ES-I3 (cell line): ENCODE measurements around the gene BRK1.
"Not testable (repeated sequence)": the region's sequence is repeated elsewhere in the genome, so short reads cannot be mapped to it uniquely, and the experiment has no call there.

Source experiments
- H3K36me3 ChIP-seq: 2 replicates; pipeline ENCODE4 v1.6.1; 2013; ENCODE audit warnings: mild to moderate bottlenecking, low read length, control low read depth, moderate library complexity; ENCODE audit not compliant: insufficient read depth
- H3K4me1 ChIP-seq: 2 replicates; pipeline ENCODE4 v1.6.1; 2013; ENCODE audit warnings: mild to moderate bottlenecking, control low read depth, low read length; ENCODE audit not compliant: insufficient read depth
- H3K9ac ChIP-seq: 2 replicates; pipeline ENCODE4 v1.6.1; 2013; ENCODE audit warnings: low read depth, mild to moderate bottlenecking, low read length, moderate library complexity
- H3K9me3 ChIP-seq: 2 replicates; pipeline ENCODE4 v1.6.1; 2013; ENCODE audit warnings: mild to moderate bottlenecking, low read length, moderate library complexity; ENCODE audit not compliant: control insufficient read depth, insufficient read depth

BRK1 gene

DNA sequence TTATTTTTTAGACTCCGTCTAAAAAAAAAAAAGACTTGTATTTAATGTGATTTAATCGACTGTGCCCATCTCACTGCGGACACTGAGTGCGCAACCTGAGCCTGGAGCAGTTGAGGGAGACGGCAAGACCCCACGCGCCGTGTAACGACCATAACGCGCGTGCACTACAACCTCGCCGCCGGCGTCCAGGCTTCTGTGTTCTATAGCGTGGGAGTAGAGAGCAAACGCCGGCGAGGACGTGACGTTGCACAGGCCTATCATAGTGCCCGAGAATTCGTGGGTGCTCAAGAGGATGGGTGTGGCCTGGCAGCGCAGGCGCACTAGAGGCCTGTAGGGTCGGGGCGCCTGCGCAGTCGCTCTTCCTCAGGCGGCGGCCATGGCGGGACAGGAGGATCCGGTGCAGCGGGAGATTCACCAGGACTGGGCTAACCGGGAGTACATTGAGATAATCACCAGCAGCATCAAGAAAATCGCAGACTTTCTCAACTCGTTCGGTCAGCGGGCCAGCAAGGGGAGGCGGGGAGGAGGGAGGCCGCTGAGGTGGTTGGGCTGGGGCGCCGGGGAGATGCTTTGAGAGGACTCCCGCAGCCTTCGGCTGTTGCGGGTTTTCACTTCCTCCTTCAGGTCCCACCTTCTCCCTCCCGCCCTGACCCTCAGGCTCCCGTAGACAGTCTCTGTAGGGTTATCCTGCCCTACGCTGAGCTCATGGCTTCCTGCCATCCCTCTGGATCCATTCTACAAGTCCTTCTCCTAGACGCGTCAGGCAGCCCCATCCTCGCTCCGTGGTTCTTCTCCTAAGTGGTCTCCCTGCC is at the start of gene BRK1:
Gene BRK1, plus strand, starts transcription at position 350 of the 812 bp plus-strand sequence. Its CDS starts 27 bp downstream, at position 377.
- Histone ChIP-seq H3K9ac (peak within 1 kb of the TSS; percentile 88), H3K36me3 (no peaks in the 10 kb centered on the region), H3K4me1 (peaks cover 5% of the 10 kb centered on the region; the same call in 1 of the 2 replicates), H3K9me3 (no peaks in the 10 kb centered on the region)

DNA sequence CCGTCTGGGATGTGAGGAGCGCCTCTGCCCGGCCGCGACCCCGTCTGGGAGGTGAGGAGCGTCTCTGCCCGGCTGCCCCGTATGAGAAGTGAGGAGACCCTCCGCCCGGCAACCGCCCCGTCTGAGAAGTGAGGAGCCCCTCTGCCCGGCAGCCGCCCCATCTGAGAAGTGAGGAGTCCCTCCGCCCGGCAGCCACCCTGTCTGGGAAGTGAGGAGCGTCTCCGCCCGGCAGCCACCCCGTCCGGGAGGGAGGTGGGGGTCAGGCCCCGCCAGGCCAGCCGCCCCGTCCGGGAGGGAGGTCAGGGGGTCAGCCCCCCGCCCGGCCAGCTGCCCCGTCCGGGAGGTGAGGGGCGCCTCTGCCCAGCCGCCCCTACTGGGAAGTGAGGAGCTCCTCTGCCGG is 45.4 kb upstream of the BRK1 start:
- not testable (repeated sequence) for H3K9ac ChIP-seq, H3K9me3 ChIP-seq, H3K4me1 ChIP-seq
- H3K36me3 ChIP-seq, result peaks cover 13% of the 10 kb centered on the region

DNA sequence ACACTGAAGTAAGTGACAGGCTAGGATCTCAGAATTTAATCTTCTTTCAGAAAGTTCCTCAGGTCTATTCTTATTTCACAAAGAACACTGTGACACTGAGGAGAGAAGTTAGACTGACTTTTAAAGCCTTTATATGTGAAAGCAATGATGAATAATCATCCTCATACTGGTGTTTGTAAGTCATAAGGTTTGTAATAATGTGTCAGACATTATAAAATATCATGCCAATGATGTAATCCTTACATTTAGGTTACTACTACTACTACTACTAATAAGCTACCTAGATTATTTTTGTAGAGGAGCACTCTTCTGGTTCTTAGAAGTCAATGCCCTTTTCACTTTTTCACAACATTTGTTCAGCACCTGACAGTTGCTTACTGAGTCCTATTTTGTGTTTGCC is 40.8 kb upstream of the BRK1 start:
- Histone ChIP-seq H3K9me3 (no peaks in the 10 kb centered on the region), H3K36me3 (peaks cover 16% of the 10 kb centered on the region), H3K9ac (no peak overlapping the region), H3K4me1 (no peaks in the 10 kb centered on the region)

DNA sequence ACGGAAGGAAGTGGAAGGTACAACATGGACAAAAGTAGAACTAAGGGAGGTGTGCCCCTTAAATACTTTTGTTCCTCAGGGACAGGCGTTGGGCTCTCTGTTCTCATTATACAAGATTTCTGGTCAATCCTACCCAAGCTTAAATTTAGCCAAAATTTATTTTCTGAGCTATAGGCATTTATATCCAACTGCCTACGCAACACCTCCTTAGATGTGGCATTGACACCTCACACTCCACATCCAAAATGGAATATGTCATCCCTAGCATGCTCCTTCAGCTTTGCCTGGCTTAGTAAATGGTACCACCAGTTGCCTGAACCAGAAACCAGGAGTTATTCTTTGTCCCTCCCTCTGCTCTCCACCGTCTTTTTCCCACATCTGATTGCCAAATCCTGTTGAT is 33.6 kb upstream of the BRK1 start:
- Histone ChIP-seq H3K4me1 (no peaks in the 10 kb centered on the region), H3K9me3 (no peaks in the 10 kb centered on the region), H3K9ac (no peak overlapping the region), H3K36me3 (peaks cover 32% of the 10 kb centered on the region)

DNA sequence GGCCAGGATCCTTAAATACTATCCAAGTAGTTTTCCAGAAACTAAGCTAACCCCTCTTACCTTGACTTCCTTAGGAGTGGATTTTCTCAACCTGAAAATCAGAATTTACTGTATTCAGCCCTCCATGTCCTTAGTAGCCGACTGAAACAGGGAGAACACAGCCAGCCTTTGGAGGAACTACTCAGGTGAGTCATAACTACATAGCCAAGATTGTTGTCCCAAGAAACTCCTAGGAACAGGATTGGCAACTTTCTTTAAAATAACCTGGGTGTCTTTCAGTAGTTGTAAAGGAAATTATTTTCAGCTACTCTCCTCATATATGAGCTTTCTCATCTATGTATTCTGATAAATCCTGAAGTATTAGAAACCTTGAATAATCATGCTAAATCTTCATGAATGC is 29.7 kb upstream of the BRK1 start:
- no peak overlapping the region for H3K9ac ChIP-seq
- H3K4me1 ChIP-seq, result no peaks in the 10 kb centered on the region
- H3K9me3 ChIP-seq, result no peaks in the 10 kb centered on the region
- peaks cover 32% of the 10 kb centered on the region for H3K36me3 ChIP-seq

DNA sequence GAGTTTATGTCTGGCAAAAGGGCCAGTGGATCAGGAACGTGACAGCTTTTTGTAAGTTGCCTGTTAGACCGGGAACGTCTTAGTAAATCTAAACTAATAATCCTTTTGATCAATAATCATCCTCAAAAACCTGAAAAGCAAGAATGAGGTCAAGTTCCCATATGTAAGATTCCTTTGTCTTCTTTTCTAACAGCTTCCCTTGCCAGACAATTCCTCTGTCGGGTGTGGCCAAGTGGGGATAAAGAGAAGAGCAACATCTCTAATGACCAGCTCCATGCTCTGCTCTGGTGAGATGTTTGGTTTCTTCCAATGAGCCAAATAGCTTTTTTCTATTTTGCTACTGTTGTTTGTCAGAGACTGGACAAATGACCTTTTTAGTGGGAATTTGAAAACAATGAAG is 27.2 kb upstream of the BRK1 start:
- Histone ChIP-seq H3K9ac (no peak overlapping the region), H3K4me1 (no peaks in the 10 kb centered on the region), H3K9me3 (no peaks in the 10 kb centered on the region), H3K36me3 (peaks cover 26% of the 10 kb centered on the region)

DNA sequence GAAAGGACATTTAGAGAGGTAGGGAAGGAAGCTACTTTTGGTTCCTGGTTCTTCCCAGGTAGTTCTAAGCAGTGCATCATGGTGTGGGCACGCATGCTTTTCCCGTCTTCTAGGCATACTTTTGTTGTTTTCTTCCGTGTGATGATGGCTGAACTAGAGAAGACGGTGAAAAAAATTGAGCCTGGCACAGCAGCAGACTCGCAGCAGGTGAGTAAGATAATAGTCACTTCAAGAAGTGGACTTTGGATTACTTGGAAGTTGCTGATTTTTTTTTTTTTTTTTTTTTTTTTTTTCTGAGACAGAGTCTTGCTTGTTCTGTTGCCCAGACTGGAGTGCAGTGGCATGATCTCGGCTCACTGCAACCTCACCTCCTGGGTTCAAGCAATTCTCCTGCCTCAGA is 25.3 kb upstream of the BRK1 start:
- H3K9ac ChIP-seq, result no peak overlapping the region
- no peaks in the 10 kb centered on the region for H3K9me3 ChIP-seq
- peaks cover 35% of the 10 kb centered on the region for H3K36me3 ChIP-seq
- no peaks in the 10 kb centered on the region for H3K4me1 ChIP-seq

DNA sequence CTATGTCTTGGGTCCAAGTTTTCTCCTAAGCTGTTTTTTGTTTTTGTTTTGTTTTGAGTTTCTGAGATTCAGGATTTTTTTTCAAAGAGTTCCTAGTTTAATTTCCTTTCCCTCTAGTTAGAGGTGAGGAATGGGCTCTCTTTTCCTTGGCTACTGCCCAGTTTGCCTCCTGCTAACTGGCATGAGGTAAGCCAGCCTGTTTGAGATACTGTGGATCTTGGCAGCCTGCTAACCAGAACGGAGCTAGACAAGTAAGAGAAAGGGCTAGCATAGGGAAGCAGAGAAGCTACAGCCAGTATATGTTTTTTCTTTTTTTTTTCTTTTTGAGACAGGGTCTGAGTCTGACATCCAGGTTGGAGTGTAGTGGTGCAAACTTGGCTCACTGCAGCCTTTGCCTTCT is 24.7 kb upstream of the BRK1 start:
- H3K9ac ChIP-seq, H3K9me3 ChIP-seq, H3K4me1 ChIP-seq: not testable (repeated sequence)
- H3K36me3 ChIP-seq, result peaks cover 36% of the 10 kb centered on the region

DNA sequence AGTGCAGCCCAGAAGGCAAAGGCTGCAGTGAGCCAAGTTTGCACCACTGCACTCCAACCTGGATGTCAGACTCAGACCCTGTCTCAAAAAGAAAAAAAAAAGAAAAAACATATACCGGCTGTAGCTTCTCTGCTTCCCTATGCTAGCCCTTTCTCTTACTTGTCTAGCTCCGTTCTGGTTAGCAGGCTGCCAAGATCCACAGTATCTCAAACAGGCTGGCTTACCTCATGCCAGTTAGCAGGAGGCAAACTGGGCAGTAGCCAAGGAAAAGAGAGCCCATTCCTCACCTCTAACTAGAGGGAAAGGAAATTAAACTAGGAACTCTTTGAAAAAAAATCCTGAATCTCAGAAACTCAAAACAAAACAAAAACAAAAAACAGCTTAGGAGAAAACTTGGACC is 24.1 kb upstream of the BRK1 start:
- not testable (repeated sequence) for H3K4me1 ChIP-seq, H3K9me3 ChIP-seq, H3K9ac ChIP-seq
- H3K36me3 ChIP-seq, result peaks cover 41% of the 10 kb centered on the region

DNA sequence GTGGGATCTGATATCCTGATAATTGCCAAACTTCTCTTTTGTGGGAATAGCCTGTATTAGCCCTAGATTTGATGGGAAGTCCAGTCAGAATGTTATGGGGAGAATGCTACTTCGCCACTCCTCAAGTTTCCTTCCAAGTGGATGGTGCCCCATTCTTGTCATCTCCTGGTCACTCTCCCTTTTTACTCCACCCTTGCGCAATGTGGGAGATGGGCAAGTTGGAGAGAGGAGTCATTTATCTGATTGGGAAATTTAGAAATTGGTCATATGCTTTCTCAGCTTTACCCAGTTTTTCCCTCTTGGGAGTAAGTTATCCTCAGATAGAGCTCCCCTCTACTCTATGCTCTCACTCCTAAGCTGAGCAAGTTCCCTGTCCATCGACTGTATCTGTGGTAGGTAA is 21.8 kb upstream of the BRK1 start:
- Histone ChIP-seq H3K9ac (no peak overlapping the region), H3K4me1 (no peaks in the 10 kb centered on the region), H3K9me3 (no peaks in the 10 kb centered on the region), H3K36me3 (peaks cover 41% of the 10 kb centered on the region)

DNA sequence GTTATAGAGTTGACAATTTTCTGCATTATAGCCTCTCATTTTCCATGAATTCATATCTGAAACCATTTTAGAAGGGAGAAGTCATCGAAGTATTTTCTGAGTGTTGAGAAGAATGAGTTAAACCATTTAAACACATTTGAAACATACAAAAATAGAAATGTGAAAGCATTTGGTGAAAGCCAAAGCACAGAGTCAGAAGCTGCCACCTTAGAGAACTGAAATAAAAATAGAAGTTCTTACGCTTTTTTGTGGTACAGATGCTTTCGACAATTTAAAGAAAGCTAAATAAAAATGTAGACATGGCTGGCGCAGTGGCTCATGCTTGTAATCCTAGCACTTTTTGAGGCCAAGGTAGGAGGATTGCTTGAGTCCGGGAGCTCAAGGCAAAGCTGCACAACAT is 16.4 kb upstream of the BRK1 start:
- Histone ChIP-seq H3K36me3 (peaks cover 24% of the 10 kb centered on the region), H3K9me3 (no peaks in the 10 kb centered on the region)

DNA sequence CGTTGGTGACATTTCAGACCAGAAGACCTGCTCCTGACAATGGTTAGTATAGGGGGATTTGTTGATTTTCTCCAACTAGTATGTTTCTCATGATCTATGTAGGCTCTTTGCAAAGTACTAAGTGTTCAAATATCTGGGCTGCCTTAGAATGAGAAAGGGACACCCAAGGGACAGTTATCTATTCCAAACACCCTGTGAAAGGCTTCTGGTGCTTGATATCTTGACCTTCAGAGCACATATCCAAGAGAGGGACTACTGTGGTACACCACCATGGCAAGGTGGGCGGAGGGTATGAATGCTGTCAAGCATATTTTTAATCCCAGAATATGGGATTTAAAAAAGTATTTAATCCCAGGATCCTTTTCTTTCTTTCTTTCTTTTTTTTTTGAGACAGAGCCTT is 8.6 kb upstream of the BRK1 start:
- Histone ChIP-seq H3K9ac (no peak overlapping the region), H3K9me3 (no peaks in the 10 kb centered on the region), H3K4me1 (no peaks in the 10 kb centered on the region), H3K36me3 (no peaks in the 10 kb centered on the region; the same call in 1 of the 2 replicates)

More for the DNA sequence above, 16.4 kb upstream of the BRK1 start:
- H3K9ac ChIP-seq, result no peak overlapping the region
- no peaks in the 10 kb centered on the region for H3K4me1 ChIP-seq

DNA sequence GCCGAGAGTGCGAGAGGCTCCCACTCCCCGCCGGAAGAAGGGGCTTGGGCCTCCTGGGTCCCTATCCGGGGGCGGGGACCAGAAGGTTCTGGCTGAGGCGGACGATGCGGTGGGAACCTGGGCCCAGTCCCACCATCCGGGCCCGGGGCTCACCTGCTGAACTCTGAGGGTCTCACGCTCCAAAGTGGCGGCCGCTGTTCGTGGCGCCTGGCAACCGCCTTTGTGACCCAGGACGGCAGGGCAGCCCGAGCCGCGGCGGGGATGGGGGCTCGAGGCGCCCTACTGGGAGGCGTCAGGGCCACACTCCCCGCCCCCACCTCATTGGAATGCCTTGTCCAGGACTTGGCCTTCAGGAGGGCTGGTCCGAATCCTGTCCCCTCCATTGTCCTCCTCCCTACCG is 7.4 kb upstream of the BRK1 start, which contains the start of gene FANCD2OS:
Gene FANCD2OS, minus strand, starts transcription at position 165 of the 400 bp plus-strand sequence. CDS start 3,481 bp downstream, outside the sequence.
- Histone ChIP-seq H3K9ac (no peak within 1 kb of the TSS), H3K4me1 (no peaks in the 10 kb centered on the region), H3K9me3 (no peaks in the 10 kb centered on the region), H3K36me3 (no peaks in the 10 kb centered on the region)

DNA sequence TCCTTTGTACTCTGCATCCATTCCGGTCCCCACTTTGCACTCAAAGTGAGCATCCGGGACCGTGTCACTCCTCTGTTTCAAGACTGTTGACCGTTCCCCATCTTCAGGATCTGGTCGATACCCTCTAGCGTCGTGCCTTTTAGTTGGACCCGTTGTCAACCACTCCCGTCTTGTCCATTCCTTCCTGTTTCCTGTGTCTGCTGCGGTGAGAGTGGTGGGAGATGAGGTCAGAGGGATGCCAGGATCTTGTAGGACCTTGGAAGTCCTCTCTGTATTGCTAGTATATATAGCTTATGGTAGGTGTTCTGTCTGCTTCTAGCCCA is 624 bp downstream of the BRK1 start:
- Histone ChIP-seq H3K36me3 (no peaks in the 10 kb centered on the region), H3K9me3 (no peaks in the 10 kb centered on the region), H3K4me1 (peaks cover 5% of the 10 kb centered on the region; the same call in 1 of the 2 replicates), H3K9ac (peak overlapping the region; percentile 88)

DNA sequence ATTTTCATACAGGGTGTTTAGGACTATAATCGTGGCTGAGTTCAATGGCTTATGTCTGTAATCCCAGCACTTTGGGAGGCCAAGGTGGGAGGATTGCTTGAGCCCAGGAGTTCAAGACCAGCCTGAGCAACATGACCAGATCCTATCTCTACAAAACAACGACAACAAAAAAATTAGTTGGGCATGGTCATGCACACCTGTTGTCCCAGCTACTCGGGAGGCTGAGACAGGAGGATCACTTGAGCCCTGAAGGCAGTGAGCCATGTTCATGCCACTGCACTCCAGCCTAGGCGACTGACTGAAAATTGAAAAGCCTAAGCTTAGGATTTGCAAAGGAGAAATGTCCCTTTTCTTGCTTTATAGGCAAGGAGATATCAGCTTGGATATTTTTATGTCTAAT is 1.5 kb downstream of the BRK1 start:
- no peaks in the 10 kb centered on the region for H3K36me3 ChIP-seq
- H3K9ac ChIP-seq, result peak overlapping the region; percentile 88; the same call in 1 of the 2 replicates
- no peaks in the 10 kb centered on the region for H3K9me3 ChIP-seq

More for the DNA sequence above, 1.5 kb downstream of the BRK1 start:
- H3K4me1 ChIP-seq, result peaks cover 5% of the 10 kb centered on the region; the same call in 1 of the 2 replicates
